ENCODE measurements around the gene KRTAP5-5.
"Not testable (repeated sequence)": the region's sequence is repeated elsewhere in the genome, so short reads cannot be mapped to it uniquely, and the experiment has no call there.

KRTAP5-5 gene, protein sequence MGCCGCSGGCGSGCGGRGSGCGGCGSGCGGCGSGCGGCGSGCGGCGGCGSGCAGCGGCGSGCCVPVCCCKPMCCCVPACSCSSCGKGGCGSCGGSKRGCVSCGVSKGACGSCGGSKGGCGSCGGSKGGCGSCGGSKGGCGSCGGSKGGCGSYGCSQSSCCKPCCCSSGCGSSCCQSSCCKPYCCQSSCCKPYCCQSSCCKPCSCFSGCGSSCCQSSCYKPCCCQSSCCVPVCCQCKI

DNA sequence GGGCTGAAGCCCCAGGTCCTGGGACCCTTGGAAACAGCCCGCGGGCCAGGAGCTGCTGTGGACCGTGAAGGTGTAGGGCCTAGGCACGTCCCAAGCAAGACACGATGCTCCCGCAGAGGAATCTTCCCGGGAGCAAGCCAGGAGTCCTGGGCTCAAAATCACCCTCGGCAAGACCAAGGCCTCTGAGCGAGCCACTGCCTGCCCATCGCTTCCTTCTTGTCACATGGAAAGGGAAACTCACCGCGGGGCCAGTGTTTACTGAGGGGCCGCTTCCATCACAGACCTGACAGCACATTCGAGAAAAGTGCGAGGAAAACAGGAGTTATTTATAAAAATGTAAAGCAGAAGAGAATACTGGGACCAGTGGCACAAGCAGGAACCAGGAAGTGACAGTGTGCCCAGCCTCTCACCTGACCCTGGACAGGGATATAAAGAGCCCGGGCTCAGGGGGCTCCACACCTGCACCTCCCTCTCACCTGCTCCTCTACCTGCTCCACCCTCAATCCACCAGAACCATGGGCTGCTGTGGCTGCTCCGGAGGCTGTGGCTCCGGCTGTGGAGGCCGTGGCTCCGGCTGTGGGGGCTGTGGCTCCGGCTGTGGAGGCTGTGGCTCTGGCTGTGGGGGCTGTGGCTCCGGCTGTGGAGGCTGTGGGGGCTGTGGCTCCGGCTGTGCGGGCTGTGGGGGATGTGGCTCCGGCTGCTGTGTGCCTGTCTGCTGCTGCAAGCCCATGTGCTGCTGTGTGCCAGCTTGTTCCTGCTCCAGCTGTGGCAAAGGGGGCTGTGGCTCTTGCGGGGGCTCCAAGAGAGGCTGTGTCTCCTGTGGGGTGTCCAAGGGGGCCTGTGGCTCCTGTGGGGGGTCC lies at the start of gene KRTAP5-5:
Gene KRTAP5-5, plus strand, starts transcription at position 450 of the 860 bp plus-strand sequence. Its CDS starts 66 bp downstream, at position 516.
- DNase-seq = no peak

DNA sequence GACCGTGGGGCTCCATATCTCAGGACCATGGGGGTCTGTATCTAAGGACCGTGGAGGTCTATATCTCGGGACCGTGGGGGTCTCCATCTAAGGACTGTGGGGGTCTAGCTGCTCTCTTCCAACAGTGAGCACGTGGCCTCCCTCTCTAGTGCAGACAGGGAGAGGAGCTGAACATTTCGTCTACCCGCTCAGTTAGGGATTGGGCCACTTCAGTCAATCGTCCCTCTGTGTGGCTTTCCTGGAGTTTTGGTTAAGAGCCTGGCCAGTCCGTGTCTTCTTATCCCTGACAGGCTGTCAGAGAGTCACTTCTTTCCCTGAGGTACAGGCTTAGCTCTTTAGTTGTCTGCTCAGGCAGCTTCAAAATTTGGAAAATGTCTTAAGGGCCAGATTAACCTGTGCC lies 47.6 kb upstream of the KRTAP5-5 start:
- no peak for DNase-seq

DNA sequence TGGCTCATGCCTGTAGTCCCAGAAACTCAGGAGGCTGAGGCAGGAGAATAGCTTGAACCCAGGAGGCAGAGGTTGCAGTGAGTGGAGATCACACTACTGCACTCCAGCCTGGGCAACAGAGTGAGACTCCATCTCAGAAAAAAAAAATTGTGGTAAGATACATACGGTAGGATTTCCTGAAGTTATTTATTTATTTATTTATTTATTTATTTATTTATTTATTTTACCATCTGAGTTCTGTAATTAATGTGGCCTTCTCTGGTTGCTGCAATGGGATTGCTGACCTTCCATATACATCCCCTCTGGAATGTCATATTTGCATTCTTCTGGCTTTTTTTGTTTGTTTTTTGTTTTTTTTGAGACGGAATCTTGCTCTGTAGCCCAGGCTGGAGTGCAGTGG lies 46.7 kb upstream of the KRTAP5-5 start:
- not testable (repeated sequence) for DNase-seq

DNA sequence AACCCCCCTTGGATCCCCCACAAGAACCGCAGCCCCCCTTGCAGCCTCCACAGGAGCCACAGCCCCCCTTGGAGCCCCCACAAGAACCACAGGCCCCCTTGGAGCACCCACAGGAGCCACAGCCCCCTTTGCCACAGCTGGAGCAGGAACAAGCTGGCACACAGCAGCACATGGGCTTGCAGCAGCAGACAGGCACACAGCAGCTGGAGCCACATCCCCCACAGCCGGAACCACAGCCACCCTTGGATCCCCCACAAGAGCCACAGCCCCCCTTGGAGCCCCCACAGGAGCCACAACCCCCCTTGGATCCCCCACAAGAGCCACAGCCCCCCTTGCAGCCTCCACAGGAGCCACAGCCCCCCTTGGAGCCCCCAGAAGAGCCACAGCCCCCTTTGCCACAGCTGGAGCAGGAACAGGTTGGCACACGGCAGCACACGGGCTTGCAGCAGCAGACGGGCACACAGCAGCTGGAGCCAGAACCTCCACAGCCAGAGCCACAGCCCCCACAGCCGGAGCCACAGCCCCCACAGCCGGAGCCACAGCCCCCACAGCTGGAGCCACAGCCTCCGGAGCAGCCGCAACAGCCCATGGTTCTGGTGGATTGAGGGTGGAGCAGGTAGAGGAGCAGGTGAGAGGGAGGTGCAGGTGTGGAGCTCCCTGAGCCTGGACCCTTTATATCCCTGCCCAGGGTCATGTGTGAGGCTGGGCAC lies 44.8 kb upstream of the KRTAP5-5 start, which contains the start of gene KRTAP5-1:
Gene KRTAP5-1, minus strand, starts transcription at position 623 of the 710 bp plus-strand sequence. Its CDS starts 34 bp downstream, at position 589.
- not testable (repeated sequence) for DNase-seq

DNA sequence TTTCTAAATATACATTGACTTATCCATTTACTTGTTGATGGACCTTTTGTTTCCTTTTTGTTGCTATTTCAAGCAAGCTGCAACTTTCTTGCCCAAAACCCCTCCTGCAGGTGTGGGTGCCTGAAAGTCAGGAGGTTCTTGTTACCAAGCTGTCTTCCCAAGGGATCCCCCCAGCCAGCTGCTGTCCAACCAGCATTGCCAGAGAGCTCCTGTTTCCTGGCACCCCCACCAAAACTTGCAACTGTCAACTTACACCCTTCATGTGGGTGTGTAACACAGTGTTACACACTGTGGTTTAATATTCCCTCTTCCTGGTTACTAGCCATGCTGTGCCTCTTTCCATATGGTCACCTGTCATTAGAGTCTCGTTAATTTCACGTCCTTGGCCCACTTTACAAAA lies 42.9 kb upstream of the KRTAP5-5 start:
- DNase-seq = no peak

GRCh38 chr11:1589191-1589963 lies 40.2 kb upstream of the KRTAP5-5 start:
- not testable (repeated sequence) for DNase-seq

DNA sequence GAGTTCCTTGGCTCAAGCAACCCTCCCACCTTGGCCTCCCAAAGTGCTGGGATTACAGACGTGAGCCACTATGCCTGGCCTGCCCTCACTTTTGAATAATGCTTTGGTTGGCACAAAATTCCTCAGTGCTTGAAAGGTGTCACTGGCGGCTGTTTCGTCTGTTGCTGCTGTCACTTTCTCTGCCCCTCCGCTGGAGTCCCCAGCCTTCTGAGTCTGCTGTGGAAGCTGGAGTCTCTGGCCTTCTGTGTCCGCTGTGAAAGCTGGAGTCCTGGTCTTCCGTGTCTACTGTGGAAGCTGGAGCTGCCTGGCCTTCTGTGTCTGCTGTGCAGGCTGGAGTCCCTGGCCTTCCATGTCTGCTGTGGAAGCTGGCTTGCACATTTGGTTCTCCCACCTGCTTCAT lies 39.6 kb upstream of the KRTAP5-5 start:
- DNase-seq = no peak

DNA sequence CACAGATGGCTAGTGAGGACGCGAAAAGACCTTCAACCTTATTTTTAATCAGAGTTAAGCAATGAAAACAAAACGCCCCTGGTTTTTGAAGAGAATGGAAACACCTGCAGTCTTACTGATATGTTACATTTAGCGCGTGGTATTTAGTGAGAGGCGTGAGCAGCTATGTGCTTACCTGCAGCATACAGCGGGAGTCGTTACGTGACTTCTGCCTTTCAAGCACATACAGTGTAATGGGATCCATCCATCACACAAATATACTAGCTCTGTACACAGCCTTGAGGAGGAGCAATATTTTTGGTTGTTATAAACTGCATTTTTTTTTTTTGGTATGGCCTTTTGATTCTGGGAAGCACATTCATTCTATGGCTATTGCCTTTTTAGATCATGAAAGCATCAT lies 36.9 kb upstream of the KRTAP5-5 start:
- no peak for DNase-seq

DNA sequence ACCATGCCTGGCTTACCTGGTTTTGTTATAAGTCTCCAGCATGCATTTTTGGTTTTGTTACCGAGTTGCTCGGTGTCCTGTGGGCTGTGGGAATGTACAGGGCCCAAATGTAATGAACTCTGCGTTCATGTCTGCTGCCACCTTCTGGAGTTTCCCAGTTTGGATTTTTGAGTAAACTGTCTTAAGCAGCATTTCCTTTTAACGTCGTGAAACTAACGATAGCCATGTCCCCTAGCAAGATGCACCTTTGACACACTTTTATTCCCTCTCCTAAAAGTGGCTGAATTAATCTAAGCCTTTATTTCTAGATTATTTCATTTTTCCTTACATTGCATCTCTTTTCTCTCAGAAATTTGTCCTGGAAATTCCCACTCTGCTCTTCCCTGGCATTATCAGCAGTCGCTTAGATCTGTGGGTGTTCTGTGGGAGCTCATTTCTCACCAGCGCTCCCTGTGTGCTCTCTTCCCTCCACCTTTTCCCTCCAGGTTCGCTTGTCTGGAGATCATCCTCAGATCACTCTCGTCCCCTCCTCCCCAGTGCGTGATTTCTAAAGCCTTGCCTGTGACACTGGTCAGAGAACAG lies 33.5 kb upstream of the KRTAP5-5 start:
- DNase-seq = not testable (repeated sequence)

- DNase-seq = not testable (repeated sequence)
Observed at GRCh38 chr11:1596576-1597121, 32.9 kb upstream of the KRTAP5-5 start.

GRCh38 chr11:1597331-1597993 lies 32.1 kb upstream of the KRTAP5-5 start:
- DNase-seq = no peak

DNA sequence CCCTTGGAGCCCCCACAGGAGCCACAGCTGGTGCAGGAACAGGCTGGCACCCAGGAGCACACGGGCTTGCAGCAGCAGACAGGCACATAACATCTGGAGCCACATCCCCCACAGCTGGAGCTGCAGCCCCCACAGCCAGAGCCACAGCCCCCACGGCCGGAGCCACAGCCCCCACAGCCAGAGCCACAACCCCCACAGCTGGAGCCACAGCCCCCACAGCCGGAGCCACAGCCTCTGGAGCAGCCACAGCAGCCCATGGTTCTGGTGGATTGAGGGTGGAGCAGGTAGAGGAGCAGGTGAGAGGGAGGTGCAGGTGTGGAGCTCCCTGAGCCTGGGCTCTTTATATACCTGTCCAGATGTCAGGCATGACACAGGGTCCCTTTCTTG lies 31.6 kb upstream of the KRTAP5-5 start, which contains the start of gene KRTAP5-2:
Gene KRTAP5-2, minus strand, starts transcription at position 301 of the 387 bp plus-strand sequence. Its CDS starts 44 bp downstream, at position 257.
- no peak for DNase-seq

DNA sequence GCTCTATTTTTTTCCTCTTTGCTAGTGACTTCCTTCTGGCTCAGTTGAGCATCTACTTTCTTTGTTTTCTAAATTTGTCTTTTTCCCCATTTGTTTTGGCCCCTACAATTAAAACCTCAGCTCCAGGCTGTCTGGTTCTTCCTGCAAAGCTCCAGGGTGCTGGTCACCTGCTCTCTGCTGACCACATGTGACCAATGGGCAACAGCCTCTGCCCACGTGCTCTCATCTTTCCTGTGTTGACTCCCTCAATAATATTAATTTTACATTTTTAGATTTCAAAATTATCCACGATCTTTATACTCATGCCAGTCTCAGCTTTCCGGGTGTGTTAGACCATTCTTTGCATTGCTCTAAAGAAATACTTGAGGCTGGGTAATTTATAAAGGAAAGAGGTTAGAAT lies 31.2 kb upstream of the KRTAP5-5 start:
- DNase-seq = not testable (repeated sequence)

DNA sequence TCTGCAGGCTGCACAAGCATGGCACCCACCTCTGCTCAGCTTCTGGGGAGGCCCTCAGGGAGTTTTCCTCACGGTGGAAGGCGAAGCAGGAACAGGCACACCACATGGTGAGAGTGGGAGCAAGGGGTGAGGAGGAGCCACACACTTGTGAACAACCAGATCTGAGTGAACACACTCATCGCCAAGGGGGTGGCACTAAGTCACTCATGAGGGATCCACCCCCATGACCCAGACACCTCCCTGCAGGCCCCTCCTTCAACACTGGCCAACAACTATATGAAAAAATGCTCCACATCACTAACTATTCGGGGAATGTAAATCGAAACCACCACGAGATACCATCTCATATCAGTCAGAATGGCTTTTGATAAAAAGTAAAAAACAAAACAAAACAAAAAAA lies 30.8 kb upstream of the KRTAP5-5 start:
- no peak for DNase-seq

DNA sequence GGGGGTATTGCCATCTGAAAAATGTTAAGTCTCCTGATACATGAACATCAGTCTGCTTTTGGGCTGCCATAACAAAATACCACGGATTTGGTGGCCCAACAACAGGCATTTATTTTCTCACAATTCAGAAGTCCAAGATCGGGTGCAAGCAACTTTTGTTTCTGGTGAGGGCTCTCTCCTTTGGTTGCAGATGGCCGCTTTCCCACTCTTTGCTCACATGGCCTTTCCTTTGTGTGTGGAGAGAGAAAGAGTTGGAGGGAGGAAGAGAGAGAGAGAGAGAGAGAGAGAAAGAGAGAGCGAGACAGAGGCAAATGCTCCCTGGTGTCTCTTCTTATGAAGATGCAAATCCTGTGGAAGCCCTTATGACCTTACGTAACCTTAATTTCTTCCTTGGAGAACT lies 28.9 kb upstream of the KRTAP5-5 start:
- DNase-seq = no peak

DNA sequence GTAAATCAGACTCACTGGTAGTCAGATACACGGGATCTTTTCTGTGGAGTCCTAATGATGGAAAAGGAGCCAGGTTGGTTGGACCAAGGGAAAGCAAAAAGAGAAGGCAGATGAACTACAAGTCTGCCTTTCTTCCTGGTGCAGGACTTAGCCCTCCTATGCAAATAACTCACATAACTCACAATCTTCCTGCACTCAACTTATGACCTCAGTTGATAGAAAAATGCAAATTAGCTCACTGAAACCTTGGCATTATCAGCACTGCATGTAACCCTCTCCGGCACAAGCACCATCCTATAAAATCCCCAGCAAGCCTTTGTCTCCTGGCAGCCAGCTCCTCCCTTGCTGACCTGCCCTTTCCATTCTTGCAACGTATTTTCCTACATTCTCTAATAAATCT lies 27.9 kb upstream of the KRTAP5-5 start:
- not testable (repeated sequence) for DNase-seq

DNA sequence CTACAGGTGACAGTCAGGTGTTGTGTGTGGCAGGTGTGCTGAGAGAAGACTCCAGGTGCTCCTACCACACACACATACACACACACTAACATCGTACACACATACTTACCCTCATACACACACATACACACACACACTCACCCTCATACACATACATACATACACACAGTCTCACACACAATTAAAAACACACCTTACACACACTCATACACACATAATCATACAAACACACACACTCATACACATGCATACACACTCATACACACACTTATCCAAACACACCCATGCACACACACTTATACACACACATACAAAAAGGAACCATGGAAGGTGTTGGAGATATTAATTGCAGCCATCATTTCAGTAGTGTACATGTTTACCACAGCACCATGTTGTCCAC lies 25.9 kb upstream of the KRTAP5-5 start:
- DNase-seq = no peak

DNA sequence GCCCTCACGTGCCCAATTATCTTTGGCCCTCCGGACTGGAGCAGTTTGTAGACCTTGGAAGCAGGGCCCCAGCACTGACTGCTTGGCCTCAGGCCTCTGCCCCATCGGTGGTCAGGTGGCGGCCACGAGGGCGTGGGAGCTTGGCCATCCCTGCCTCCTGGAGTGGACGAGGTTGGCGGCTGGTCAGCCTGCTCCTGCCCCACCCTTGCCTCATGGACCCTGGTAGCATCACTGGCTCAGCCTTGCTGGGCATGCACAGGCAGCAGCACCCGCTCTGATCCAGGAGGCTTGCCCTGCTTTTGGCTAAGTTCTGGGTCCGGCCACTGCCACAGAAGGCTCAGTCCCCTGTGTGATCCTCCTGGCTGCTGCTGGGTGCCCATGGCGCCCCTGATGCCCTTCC lies 25.4 kb upstream of the KRTAP5-5 start:
- DNase-seq = no peak

GRCh38 chr11:1604711-1605110 lies 24.9 kb upstream of the KRTAP5-5 start:
- DNase-seq = no peak

DNA sequence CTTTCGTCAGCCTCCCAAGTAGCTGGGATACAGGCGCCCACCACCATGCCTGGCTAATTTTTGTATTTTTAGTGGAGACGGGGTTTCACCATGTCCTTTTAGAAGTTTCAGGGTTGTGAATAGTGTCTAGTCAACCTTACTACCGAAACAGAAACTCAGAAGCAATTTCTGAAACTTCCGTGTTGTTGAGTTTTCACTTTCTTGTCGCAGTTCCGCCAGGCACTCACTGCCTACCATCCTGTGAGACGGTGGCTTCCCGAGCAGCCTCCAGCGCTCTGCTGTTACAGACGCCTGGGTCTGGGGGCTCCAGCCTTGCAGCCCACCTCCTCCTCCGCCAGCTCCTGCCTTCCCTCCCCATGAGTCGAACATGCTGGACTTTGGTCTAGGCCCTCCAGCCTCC lies 23.7 kb upstream of the KRTAP5-5 start:
- not testable (repeated sequence) for DNase-seq

- not testable (repeated sequence) for DNase-seq
Observed at GRCh38 chr11:1607156-1607845, 22.3 kb upstream of the KRTAP5-5 start.

Measured in DMS79 treated with DMSO at 0.1 percent for 48 hours (cell line).